ENCODE measurements around the gene DCAF7.

GRCh38 chr17:63555500-63556156, 5.4 kb downstream of the DCAF7 start:
- TF ChIP-seq POLR2A (IDR thresholded peaks at IDR 0.05) = no peak
- TF ChIP-seq CTCF (IDR thresholded peaks at IDR 0.05) = no peak
- no peak for TF ChIP-seq EP300 (IDR thresholded peaks at IDR 0.05)
